ENCODE data around the gene CR1.
"Not testable (repeated sequence)": the region's sequence is repeated elsewhere in the genome, so short reads cannot be mapped to it uniquely, and the experiment has no call there.

Gene CR1

GRCh38 chr1:207519505-207520399 is 23.8 kb downstream of the CR1 start:
- Histone ChIP-seq H3K4me1 (no peaks in the 10 kb centered on the region), H4K20me1 (no peaks in the 10 kb centered on the region), H3K4me2 (no peak overlapping the region), H3K9me3 (replicated peaks in 1 of 11) (no peaks in the 10 kb centered on the region), H3K27me3 (no peaks in the 10 kb centered on the region), H3K27ac (no peak overlapping the region), H3K4me3 (no peak overlapping the region), H3K36me3 (no peaks in the 10 kb centered on the region), H3K9ac (no peak overlapping the region)
- no peak for TF ChIP-seq Cebpa-rat (IDR thresholded peaks at IDR 0.05)

- H4K20me1 ChIP-seq; H3K27me3 ChIP-seq; H3K4me3 ChIP-seq; H3K9me3 ChIP-seq (replicated peaks in 1 of 11); H3K36me3 ChIP-seq; H3K27ac ChIP-seq; H3K4me1 ChIP-seq; H3K4me2 ChIP-seq; H3K9ac ChIP-seq: not testable (repeated sequence)
These were observed 24.7 kb downstream of the CR1 start for GRCh38 chr1:207520400-207521345.

- H3K36me3 ChIP-seq; H3K9ac ChIP-seq; H3K4me3 ChIP-seq; H4K20me1 ChIP-seq; H3K27ac ChIP-seq; H3K4me1 ChIP-seq; H3K27me3 ChIP-seq; H3K4me2 ChIP-seq; H3K9me3 ChIP-seq (replicated peaks in 1 of 11): not testable (repeated sequence)
These were observed 29.3 kb downstream of the CR1 start for GRCh38 chr1:207525239-207525638.

- not testable (repeated sequence) for H3K36me3 ChIP-seq; H3K4me3 ChIP-seq; H3K4me1 ChIP-seq; H4K20me1 ChIP-seq; H3K9me3 ChIP-seq (replicated peaks in 1 of 11); H3K27me3 ChIP-seq; H3K27ac ChIP-seq; H3K4me2 ChIP-seq; H3K9ac ChIP-seq
These were observed 32.4 kb downstream of the CR1 start for GRCh38 chr1:207528401-207528800.

- not testable (repeated sequence) for H3K4me1 ChIP-seq; H4K20me1 ChIP-seq; H3K27me3 ChIP-seq; H3K4me3 ChIP-seq; H3K27ac ChIP-seq; H3K9me3 ChIP-seq (replicated peaks in 1 of 11); H3K4me2 ChIP-seq; H3K36me3 ChIP-seq; H3K9ac ChIP-seq
These were observed 40.3 kb downstream of the CR1 start for GRCh38 chr1:207536263-207536662.

GRCh38 chr1:207546677-207547357 is 50.9 kb downstream of the CR1 start:
- H3K9ac ChIP-seq; H3K36me3 ChIP-seq; H3K27ac ChIP-seq; H4K20me1 ChIP-seq; H3K9me3 ChIP-seq (replicated peaks in 1 of 11); H3K4me1 ChIP-seq; H3K27me3 ChIP-seq; H3K4me3 ChIP-seq; H3K4me2 ChIP-seq: not testable (repeated sequence)

- H3K4me3 ChIP-seq; H3K4me1 ChIP-seq; H3K27me3 ChIP-seq; H3K27ac ChIP-seq; H4K20me1 ChIP-seq; H3K36me3 ChIP-seq; H3K9ac ChIP-seq; H3K4me2 ChIP-seq; H3K9me3 ChIP-seq (replicated peaks in 1 of 11): not testable (repeated sequence)
These were observed 58.9 kb downstream of the CR1 start for GRCh38 chr1:207554823-207555222.

GRCh38 chr1:207565546-207566468 is 69.8 kb downstream of the CR1 start:
- H4K20me1 ChIP-seq: no peaks in the 10 kb centered on the region
- no peak for TF ChIP-seq Cebpa-rat (IDR thresholded peaks at IDR 0.05)
- H3K27me3 ChIP-seq: no peaks in the 10 kb centered on the region

GRCh38 chr1:207571926-207572325 is 76.0 kb downstream of the CR1 start:
- not testable (repeated sequence) for H3K36me3 ChIP-seq; H3K9ac ChIP-seq; H3K27me3 ChIP-seq; H4K20me1 ChIP-seq; H3K27ac ChIP-seq; H3K4me2 ChIP-seq; H3K4me3 ChIP-seq; H3K9me3 ChIP-seq (replicated peaks in 1 of 11); H3K4me1 ChIP-seq

More at GRCh38 chr1:207565546-207566468, 69.8 kb downstream of the CR1 start:
- no peak overlapping the region for H3K27ac ChIP-seq
- H3K4me2 ChIP-seq: no peak overlapping the region
- no peak overlapping the region for H3K4me3 ChIP-seq
- H3K4me1 ChIP-seq: peaks cover 0 to 10% (median 0%) of the 10 kb centered on the region in 10 experiments; a peak in 6 of 20 replicates
- H3K9me3 ChIP-seq (replicated peaks in 1 of 11): no peaks in the 10 kb centered on the region
- no peak overlapping the region for H3K9ac ChIP-seq
- H3K36me3 ChIP-seq: no peaks in the 10 kb centered on the region

- peak overlapping the region in 2 of 11 experiments; percentile 20 to 31; a peak in 1 of 22 replicates for H3K4me2 ChIP-seq
- H4K20me1 ChIP-seq; H3K4me1 ChIP-seq; H3K9ac ChIP-seq; H3K4me3 ChIP-seq; H3K9me3 ChIP-seq (replicated peaks in 1 of 11); H3K27me3 ChIP-seq; H3K36me3 ChIP-seq: not testable (repeated sequence)
- peak overlapping the region in 2 of 11 experiments; percentile 5 to 35; a peak in 1 of 22 replicates for H3K27ac ChIP-seq
These were observed 77.1 kb downstream of the CR1 start for GRCh38 chr1:207573074-207573473.

GRCh38 chr1:207575381-207575780 is 79.4 kb downstream of the CR1 start:
- not testable (repeated sequence) for H3K9ac ChIP-seq; H4K20me1 ChIP-seq; H3K27ac ChIP-seq; H3K27me3 ChIP-seq; H3K9me3 ChIP-seq (replicated peaks in 1 of 11); H3K4me1 ChIP-seq; H3K4me2 ChIP-seq; H3K36me3 ChIP-seq; H3K4me3 ChIP-seq
